Measurements from ENCODE around the gene TTBK2. TPM values are rescaled to one million over a fixed set of nuclear protein-coding genes. Genes with fewer than 3 reads are reported as not detected.
"Not testable (repeated sequence)": the region's sequence is repeated elsewhere in the genome, so short reads cannot be mapped to it uniquely, and the experiment has no call there.

The TTBK2 gene
- total RNA-seq, 1 experiment from 2014 or later = 12.5 TPM

GRCh38 chr15:42826251-42826890 is 94.2 kb downstream of the TTBK2 start:
- DNase-seq (ENCODE audit: low spot score) = no peak

- DNase-seq (ENCODE audit: low spot score) = no peak
These were observed 95.0 kb downstream of the TTBK2 start for GRCh38 chr15:42825599-42825998.

- no peak for DNase-seq (ENCODE audit: low spot score)
These were observed 99.8 kb downstream of the TTBK2 start for GRCh38 chr15:42820811-42821210.

GRCh38 chr15:42819786-42820185 is 100.8 kb downstream of the TTBK2 start:
- no peak for DNase-seq (ENCODE audit: low spot score)

GRCh38 chr15:42811433-42811832 is 109.1 kb downstream of the TTBK2 start:
- no peak for DNase-seq (ENCODE audit: low spot score)

GRCh38 chr15:42808913-42809312 is 111.7 kb downstream of the TTBK2 start:
- no peak for DNase-seq (ENCODE audit: low spot score)

- no peak for DNase-seq (ENCODE audit: low spot score)
These were observed 115.3 kb downstream of the TTBK2 start for GRCh38 chr15:42805266-42805665.

GRCh38 chr15:42804739-42805138 is 115.8 kb downstream of the TTBK2 start:
- DNase-seq (ENCODE audit: low spot score) = no peak

- DNase-seq (ENCODE audit: low spot score) = no peak
These were observed 117.1 kb downstream of the TTBK2 start for GRCh38 chr15:42803436-42803835.

- no peak for DNase-seq (ENCODE audit: low spot score)
These were observed 118.4 kb downstream of the TTBK2 start for GRCh38 chr15:42802168-42802567.

- peak; percentile 7 for DNase-seq (ENCODE audit: low spot score)
These were observed 119.7 kb downstream of the TTBK2 start for GRCh38 chr15:42800731-42801474.

- no peak for DNase-seq (ENCODE audit: low spot score)
These were observed 121.8 kb downstream of the TTBK2 start for GRCh38 chr15:42798802-42799201.

GRCh38 chr15:42796955-42797782 is 123.4 kb downstream of the TTBK2 start:
- no peak for DNase-seq (ENCODE audit: low spot score)

- no peak for DNase-seq (ENCODE audit: low spot score)
These were observed 131.9 kb downstream of the TTBK2 start for GRCh38 chr15:42788725-42789124.

GRCh38 chr15:42786978-42787377 is 133.6 kb downstream of the TTBK2 start:
- DNase-seq (ENCODE audit: low spot score) = no peak

GRCh38 chr15:42785569-42785968 is 135.0 kb downstream of the TTBK2 start:
- no peak for DNase-seq (ENCODE audit: low spot score)

GRCh38 chr15:42784705-42785104 is 135.9 kb downstream of the TTBK2 start:
- DNase-seq (ENCODE audit: low spot score) = no peak

GRCh38 chr15:42782716-42783115 is 137.9 kb downstream of the TTBK2 start:
- no peak for DNase-seq (ENCODE audit: low spot score)

GRCh38 chr15:42775416-42775815 is 145.2 kb downstream of the TTBK2 start:
- no peak for DNase-seq (ENCODE audit: low spot score)

- DNase-seq (ENCODE audit: low spot score) = no peak
These were observed 147.7 kb downstream of the TTBK2 start for GRCh38 chr15:42772901-42773300.

GRCh38 chr15:42772144-42772543 is 148.4 kb downstream of the TTBK2 start:
- DNase-seq (ENCODE audit: low spot score) = no peak

GRCh38 chr15:42766109-42766508 is 154.5 kb downstream of the TTBK2 start:
- DNase-seq (ENCODE audit: low spot score) = not testable (repeated sequence)

Data from HT-29 (cell line).